NCI-H2029 (cell line): Measurements from ENCODE around the gene PATE4.
"Not testable (repeated sequence)": the region's sequence is repeated elsewhere in the genome, so short reads cannot be mapped to it uniquely, and the experiment has no call there.

Source experiments
- DNase-seq: peaks from one replicate; lab custom pipeline; 2025; lab: John Stamatoyannopoulos, UW

PATE4 gene

DNA sequence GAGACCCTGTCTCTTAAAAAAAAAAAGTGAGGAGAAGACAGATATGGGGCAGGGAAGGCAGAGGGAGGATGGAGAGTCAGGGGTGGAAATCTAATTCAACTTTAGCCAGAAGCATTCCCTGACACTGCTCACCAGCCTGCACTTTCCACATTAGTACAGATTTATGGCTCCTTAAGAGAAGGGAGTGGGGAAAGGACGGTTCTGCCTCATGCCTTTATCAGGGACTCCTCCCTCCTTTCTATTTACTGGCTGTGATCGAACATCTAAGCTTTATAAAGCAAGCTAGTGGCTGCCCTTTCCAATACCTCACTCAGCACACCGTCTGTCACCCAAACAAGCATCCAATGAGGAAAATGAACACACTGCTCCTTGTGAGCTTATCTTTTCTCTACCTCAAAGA lies at the start of gene PATE4:
Gene PATE4, plus strand, starts transcription at position 301 of the 400 bp plus-strand sequence. Its CDS starts 44 bp downstream, at position 345.
- DNase-seq = no peak

DNA sequence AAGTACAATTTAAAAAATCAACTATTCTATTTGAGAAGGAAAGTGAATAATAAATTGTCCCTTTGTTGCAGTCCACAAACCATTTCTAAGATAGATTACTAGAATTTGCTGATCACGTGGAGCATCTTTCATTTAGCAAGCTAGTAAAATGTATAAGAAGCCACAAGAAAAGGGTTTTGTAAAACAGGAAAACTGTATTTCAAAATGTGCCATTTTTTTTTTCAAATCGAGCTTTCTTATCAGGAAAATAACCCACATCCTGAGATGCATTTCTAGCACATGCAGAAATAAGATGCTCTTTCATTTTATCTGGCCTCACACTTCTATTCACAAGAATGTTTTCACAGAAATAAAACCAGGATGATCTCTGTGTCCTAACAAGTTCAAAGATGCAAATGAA lies 48.4 kb upstream of the PATE4 start:
- DNase-seq = no peak

DNA sequence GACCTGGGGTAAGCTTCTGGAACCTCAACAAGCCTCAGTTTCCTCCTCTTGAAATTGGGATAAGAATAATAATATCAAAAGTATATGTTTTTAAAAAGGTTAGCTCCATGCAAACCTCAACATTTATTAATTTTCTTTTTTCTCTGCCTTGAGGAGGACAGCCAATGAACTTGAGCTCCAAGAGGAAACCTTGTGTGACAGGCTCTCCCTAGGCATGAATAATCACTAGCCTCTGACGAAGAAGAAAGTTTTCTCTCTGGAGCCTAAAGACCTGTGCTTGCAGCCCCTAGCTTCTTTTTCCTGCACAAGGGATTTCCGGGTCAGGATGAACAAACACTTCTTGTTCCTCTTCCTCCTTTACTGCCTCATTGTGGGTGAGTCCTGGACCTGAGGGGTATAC lies 45.3 kb upstream of the PATE4 start, which contains the start of gene PATE3:
Gene PATE3, plus strand, starts transcription at position 301 of the 400 bp plus-strand sequence. Its CDS starts 25 bp downstream, at position 326.
- no peak for DNase-seq

DNA sequence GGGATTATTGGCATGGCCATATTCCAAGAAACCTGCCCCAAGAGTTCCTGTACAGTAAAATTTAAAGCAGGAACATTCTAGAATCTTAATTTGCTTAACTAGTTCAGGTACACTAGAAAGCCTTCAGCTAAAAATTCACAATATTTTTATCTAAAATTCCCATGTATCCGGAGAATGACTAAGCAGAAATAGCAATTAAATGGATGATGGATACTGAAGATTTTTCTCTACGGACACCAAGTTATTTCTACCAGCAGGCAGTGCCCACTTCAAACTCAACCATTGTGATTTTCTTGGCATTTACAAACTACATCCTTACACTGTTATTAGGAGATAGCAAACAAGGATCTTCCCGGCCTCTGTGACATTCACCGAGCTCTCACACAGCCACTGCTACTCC lies 42.3 kb upstream of the PATE4 start:
- no peak for DNase-seq

DNA sequence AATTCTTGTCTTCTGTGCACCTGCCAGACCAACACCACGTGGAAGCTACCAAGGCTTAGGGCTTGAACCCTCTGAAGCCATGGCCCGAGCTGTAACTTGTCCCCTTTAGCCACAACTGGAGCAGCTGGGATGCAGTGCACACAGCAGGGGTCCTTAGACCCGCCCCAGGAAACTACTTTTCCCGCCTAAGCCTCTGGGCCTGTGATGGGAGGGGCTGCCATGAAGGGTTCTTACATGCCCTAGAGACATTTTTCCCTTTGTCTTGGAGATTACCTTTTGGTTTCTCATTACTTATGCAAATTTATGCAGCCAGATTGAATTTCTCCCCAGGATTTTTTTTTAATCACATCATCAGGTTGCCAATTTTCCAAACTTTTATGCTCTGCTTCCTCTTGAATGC lies 35.5 kb upstream of the PATE4 start:
- DNase-seq = no peak

- no peak for DNase-seq
Observed at GRCh38 chr11:125799808-125800207, 33.3 kb upstream of the PATE4 start.

- DNase-seq = no peak
Observed at GRCh38 chr11:125802387-125802786, 30.7 kb upstream of the PATE4 start.

DNA sequence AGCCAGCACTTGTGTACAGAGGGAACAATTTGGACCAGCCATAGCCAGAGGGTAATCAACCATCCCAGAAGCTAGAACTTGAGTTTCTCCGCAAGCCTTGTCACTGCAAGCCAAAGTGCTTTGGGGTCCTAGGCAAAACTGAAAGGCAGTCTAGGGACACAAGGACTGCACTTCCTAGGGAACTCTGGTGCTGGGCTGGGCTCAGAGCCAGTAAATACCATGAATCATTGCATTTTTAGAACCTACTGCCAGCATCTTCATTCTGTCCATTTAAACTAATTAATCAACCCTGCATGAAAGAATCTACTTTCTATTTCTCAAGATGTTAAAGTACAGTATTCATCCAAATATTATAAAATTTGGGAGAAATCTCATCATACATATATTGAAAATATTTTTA lies 25.2 kb upstream of the PATE4 start:
- no peak for DNase-seq

- DNase-seq = no peak
Observed at GRCh38 chr11:125835748-125836147, 2.6 kb downstream of the PATE4 start.

DNA sequence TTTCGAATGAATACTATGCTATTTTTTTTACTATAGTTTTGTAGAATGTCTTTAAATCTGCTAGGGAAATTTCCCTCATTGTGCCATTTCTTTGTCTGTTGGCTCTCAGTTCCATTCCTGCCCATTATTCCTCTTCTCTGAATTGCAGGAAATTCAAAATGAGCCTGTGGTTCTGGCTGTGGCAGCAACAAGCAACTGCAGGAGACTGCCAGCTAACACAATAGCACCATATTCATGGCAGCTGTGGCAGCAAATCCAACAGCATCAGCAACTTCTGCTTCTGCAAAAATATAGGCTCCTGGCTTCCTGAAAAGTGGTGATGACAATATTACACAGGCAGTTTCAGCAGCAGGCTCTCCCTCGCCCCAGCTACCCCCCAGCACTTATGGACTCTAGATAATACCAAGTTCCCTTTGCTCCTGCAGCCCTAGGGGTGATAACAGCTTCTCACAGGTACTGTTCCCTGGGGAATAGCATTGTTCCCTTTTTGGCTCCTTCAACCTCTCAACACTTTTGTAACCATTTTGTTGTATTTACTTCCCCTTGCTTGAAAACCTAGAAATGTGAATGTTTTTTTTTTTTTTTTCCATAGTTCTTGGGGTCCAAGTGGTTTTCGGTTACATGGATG lies 9.3 kb downstream of the PATE4 start:
- no peak for DNase-seq

GRCh38 chr11:125846188-125846587 lies 13.1 kb downstream of the PATE4 start:
- no peak for DNase-seq

GRCh38 chr11:125857670-125858069 lies 24.6 kb downstream of the PATE4 start:
- DNase-seq = not testable (repeated sequence)

DNA sequence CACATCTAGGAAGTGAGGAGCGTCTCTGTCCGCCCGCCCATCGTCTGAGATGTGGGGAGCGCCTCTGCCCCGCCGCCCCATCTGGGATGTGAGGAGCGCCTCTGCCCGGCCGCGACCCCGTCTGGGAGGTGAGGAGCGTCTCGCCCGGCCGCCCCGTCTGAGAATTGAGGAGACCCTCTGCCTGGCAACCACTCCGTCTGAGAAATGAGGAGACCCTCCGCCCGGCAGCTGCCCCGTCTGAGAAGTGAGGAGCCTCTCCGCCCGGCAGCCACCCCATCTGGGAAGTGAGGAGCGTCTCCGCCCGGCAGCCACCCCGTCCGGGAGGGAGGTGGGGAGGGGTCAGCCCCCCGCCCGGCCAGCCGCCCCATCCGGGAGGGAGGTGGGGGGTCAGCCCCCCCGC lies 29.7 kb downstream of the PATE4 start:
- DNase-seq = not testable (repeated sequence)

- DNase-seq = not testable (repeated sequence)
Observed at GRCh38 chr11:125865354-125865753, 32.2 kb downstream of the PATE4 start.

DNA sequence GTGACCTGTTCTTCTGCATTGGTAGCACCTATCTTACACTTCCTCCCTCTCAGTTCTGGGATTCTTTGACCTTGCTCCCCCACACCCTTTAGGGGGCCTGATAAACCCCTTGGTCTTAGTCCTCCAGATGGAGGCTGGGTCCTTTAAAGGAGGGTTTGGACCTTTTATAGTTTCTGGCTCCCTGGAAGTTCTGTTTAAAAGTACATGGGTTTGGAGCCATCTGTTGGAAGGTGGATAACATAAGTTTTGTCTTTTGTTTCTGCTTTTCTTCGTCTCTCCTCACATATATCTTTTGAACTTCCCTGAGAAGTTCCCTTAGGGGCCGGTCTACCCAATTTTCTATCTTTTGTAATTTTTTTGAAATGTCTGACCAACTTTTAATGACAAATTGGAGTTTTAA lies 36.4 kb downstream of the PATE4 start:
- DNase-seq = no peak

DNA sequence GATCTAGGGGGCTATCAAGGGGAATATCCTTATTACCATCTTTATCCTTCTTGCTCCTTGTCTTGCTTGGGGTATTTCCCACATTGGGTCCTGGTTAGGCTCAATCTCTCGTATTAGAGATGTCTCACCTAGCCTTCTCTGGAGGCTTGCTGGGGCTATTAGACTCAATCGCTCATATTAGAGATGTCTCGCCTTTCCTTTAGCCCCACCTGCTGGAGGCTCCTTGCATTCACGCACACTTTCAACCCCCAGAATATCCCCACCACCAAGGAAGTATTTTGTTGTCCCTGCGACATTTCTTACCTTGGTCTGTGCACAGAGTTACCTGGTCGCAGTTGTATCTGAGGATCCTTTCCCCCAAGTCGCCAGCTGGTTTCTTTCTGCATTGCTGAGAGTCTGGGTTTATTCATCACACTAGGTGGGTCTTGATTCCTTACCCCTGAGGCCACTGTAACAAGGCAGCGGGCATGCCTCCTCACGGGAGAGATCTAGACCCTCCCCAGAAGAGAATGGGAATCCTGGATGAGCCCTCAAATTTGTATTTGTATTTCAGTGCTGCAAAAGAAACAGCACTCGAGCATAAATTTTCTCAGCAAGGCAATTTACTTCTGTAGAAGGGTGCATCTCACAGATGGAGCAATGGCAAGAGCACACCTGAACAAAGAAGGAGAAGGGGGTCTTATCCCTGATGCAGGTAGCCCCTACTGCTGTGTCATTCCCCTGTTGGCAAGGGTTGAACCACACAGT lies 38.4 kb downstream of the PATE4 start:
- no peak for DNase-seq

DNA sequence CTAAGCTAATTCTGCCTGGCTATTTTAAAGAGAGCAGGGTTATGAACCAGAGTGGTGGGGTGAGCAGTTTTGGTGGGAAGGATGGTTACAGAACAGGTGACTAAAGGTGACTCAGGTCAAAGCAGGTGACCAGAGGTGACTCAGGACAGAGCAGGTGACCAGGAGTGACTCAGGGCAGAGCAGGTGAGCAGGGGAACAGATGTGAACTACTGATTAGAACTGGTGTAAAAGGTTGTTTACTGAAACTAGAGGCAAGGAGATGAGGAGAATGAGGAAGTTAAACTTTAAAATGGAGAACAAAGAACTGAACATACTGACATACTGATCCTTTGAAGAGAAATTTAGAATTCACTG lies 39.0 kb downstream of the PATE4 start:
- DNase-seq = no peak

- no peak for DNase-seq
Observed at GRCh38 chr11:125873881-125874555, 40.9 kb downstream of the PATE4 start.

- peak; percentile 61 for DNase-seq
Observed at GRCh38 chr11:125874556-125875124, 41.5 kb downstream of the PATE4 start.

GRCh38 chr11:125881291-125881690 lies 48.2 kb downstream of the PATE4 start:
- DNase-seq = no peak

- DNase-seq = no peak
Observed at GRCh38 chr11:125883375-125883774, 50.3 kb downstream of the PATE4 start.

- peak; percentile 53 for DNase-seq
Observed at GRCh38 chr11:125886997-125887372, 53.9 kb downstream of the PATE4 start.
